PC-3 (cell line): ENCODE measurements around the gene ID2. TPM values are rescaled to one million over a fixed set of nuclear protein-coding genes. Genes with fewer than 3 reads are reported as not detected.

Experiments used
- ATAC-seq: fragments of 200-7000 bp; cut with Tn5 transposase; 2 replicates; pipeline ENCODE4 v1.9.1; 2020; ENCODE audit warnings: mild to moderate bottlenecking, moderate library complexity
- BruUV-seq: library from RNA; stranded (reverse); fragments of 400-500 nt; replicated peaks from 2 replicates; lab custom pipeline; 2021; lab: Mats Ljungman, UMichigan
- CTCF ChIA-PET: fragments of 300-600 bp; sonication (Branson Sonifier 250); formaldehyde crosslinking; loops from one replicate; lab custom pipeline; 2022; ENCODE audit warnings: antibody characterized with exemption; lab: Charles Lee
- POLR2A ChIA-PET: fragments of 300-600 bp; sonication (Branson Sonifier 250); formaldehyde crosslinking; loops from one replicate; lab custom pipeline; 2022; ENCODE audit warnings: antibody characterized with exemption; ENCODE audit not compliant: unreplicated experiment; lab: Charles Lee
- DNase-seq: peaks from one replicate; pipeline ENCODE4 v3.0.0-alpha.2; 2015
- H2AFZ ChIP-seq: fragments of 300-600 bp; sonication (generic); 2 replicates; pipeline ENCODE4 v1.6.0; 2016; ENCODE audit warnings: antibody characterized with exemption, low read length
- H3F3A ChIP-seq: fragments of 300-600 bp; sonication (generic); one replicate; pipeline ENCODE4 v1.6.0; 2017; ENCODE audit warnings: antibody characterized with exemption, low read length, control low read depth, mild to moderate bottlenecking; ENCODE audit not compliant: unreplicated experiment
- H3K27ac ChIP-seq: fragments of 300-600 bp; sonication (generic); 2 replicates; pipeline ENCODE4 v1.5.1; 2016; ENCODE audit warnings: mild to moderate bottlenecking, low read length
- H3K27me3 ChIP-seq: fragments of 300-600 bp; sonication (generic); 2 replicates; pipeline ENCODE4 v1.6.1; 2016; ENCODE audit warnings: low read length, mixed read lengths
- H3K36me3 ChIP-seq: fragments of 300-600 bp; sonication (generic); 2 replicates; pipeline ENCODE4 v1.6.1; 2016; ENCODE audit warnings: low read depth, mixed run types, low read length, mixed read lengths
- H3K4me1 ChIP-seq: fragments of 300-600 bp; sonication (generic); 2 replicates; pipeline ENCODE4 v1.5.1; 2016; ENCODE audit warnings: low read length; ENCODE audit not compliant: insufficient read depth
- H3K4me2 ChIP-seq: fragments of 300-600 bp; sonication (generic); 2 replicates; pipeline ENCODE4 v1.6.0; 2016; ENCODE audit warnings: low read length
- H3K4me3 ChIP-seq: fragments of 300-600 bp; sonication (generic); 2 replicates; pipeline ENCODE4 v1.5.1; 2016; ENCODE audit warnings: mild to moderate bottlenecking, low read length, mixed read lengths
- H3K79me2 ChIP-seq: fragments of 300-600 bp; sonication (generic); 2 replicates; pipeline ENCODE4 v1.6.1; 2017; ENCODE audit warnings: low read length, mixed read lengths
- H3K9ac ChIP-seq: fragments of 300-600 bp; sonication (generic); 2 replicates; pipeline ENCODE4 v1.6.0; 2016; ENCODE audit warnings: mild to moderate bottlenecking, low read length
- H3K9me2 ChIP-seq: fragments of 300-600 bp; sonication (generic); replicated peaks from 2 replicates; pipeline ENCODE4 v1.6.1; 2016; ENCODE audit warnings: mixed run types, low read length, mixed read lengths
- H3K9me3 ChIP-seq: fragments of 300-600 bp; sonication (generic); 2 replicates; pipeline ENCODE4 v1.6.1; 2016; ENCODE audit warnings: low read length, mixed read lengths
- H4K20me1 ChIP-seq: fragments of 300-600 bp; sonication (generic); 2 replicates; pipeline ENCODE4 v1.6.1; 2016; ENCODE audit warnings: low read length, mixed read lengths
- EZH2 ChIP-seq: fragments of 300-600 bp; sonication (generic); IDR thresholded peaks from one replicate; pipeline ENCODE4 v1.6.1; 2017; ENCODE audit warnings: antibody characterized with exemption, mild to moderate bottlenecking, low read length; ENCODE audit not compliant: unreplicated experiment
- EZH2phosphoT487 ChIP-seq: fragments of 300-600 bp; sonication (generic); IDR thresholded peaks from 2 replicates; pipeline ENCODE4 v1.6.1; 2018; ENCODE audit warnings: mild to moderate bottlenecking, antibody characterized with exemption, low read length, borderline replicate concordance
- intact Hi-C: fragments of 100-400 bp; cut with micrococcal nuclease; formaldehyde crosslinking; loops from 2 replicates; pipeline ENCODE4 v1.9.0; 2023
- total RNA-seq: library from RNA; depleted of rRNA; stranded (reverse); fragments of >200 nt; gene quantifications from 2 replicates; pipeline ENCODE4 v1.2.3, GENCODE V29; 2014
- TF ChIP-seq, protein P1 (sequence below): fragments of 300-600 bp; sonication (generic); conservative IDR thresholded peaks from 2 replicates; pipeline ENCODE4 v1.5.1; 2017; ENCODE audit warnings: antibody characterized with exemption, low read depth, mild to moderate bottlenecking, low read length

Gene ID2
- total RNA-seq, 1 experiment from 2014 or later, result 92.1 TPM

DNA sequence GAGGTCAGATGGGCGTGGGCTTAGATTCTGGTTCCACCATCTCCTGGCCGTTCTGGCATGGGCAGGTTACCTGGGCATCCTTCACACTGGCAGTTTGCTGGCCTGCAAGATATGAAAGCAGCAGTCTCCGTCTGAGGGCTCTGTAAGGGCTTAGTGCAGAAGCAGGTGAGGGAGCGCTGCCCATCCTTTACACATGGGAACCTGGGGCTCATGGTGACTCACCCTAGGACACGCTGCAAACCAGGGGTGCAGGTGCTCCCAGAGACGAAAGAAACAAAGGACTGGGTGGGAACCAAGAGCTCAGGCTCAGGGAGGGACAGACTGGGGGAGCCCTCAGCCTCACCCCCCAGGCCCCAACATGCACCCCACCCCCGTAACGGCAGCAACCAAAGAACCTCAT lies 10.7 kb upstream of the ID2 start:
- no peak overlapping the region for H3K27ac ChIP-seq
- TF ChIP-seq EZH2, result no peak
- TF ChIP-seq, protein P1, sequence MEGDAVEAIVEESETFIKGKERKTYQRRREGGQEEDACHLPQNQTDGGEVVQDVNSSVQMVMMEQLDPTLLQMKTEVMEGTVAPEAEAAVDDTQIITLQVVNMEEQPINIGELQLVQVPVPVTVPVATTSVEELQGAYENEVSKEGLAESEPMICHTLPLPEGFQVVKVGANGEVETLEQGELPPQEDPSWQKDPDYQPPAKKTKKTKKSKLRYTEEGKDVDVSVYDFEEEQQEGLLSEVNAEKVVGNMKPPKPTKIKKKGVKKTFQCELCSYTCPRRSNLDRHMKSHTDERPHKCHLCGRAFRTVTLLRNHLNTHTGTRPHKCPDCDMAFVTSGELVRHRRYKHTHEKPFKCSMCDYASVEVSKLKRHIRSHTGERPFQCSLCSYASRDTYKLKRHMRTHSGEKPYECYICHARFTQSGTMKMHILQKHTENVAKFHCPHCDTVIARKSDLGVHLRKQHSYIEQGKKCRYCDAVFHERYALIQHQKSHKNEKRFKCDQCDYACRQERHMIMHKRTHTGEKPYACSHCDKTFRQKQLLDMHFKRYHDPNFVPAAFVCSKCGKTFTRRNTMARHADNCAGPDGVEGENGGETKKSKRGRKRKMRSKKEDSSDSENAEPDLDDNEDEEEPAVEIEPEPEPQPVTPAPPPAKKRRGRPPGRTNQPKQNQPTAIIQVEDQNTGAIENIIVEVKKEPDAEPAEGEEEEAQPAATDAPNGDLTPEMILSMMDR, result no peak
- H3K9me3 ChIP-seq, result peaks cover 5% of the 10 kb centered on the region; the same call in 1 of the 2 replicates
- H3K4me2 ChIP-seq, result no peak overlapping the region
- H3K9ac ChIP-seq, result no peak overlapping the region
- DNase-seq (no peak), ATAC-seq (no peak)
- ChIA-PET POLR2A (no interaction called here), CTCF (no interaction called here)
- peaks cover 3% of the 10 kb centered on the region; the same call in 1 of the 2 replicates for H3K4me1 ChIP-seq
- BruUV-seq, result no TSS peak
- H2AFZ ChIP-seq, result no peak overlapping the region
- no peak overlapping the region for H3K4me3 ChIP-seq
- no peaks in the 10 kb centered on the region for H3K36me3 ChIP-seq
- no peaks in the 10 kb centered on the region for H4K20me1 ChIP-seq
- H3K9me2 ChIP-seq, result no peaks in the 10 kb centered on the region
- intact Hi-C loops, result no loop called here
- H3K79me2 ChIP-seq, result no peaks in the 10 kb centered on the region
- no peaks in the 10 kb centered on the region for H3F3A ChIP-seq
- H3K27me3 ChIP-seq, result no peaks in the 10 kb centered on the region

DNA sequence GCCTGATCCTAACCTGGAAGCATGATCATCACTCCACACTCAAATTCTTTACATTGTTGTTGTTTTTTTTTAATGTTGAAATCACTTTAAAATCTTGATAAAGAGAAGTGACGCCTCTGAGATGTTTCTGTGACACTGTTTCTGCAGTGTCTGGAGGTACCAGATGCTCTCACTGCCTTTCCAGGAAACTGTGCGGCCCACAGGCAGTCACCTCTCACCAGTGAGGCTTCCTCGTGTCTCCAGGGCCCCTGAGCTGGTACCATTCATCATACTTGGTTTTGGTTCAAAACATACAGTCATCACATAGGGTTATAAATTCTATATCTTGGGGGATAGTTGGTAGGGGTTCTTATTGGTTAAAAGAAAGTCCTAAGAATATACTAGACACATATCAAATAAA lies 10.1 kb upstream of the ID2 start:
- no peak overlapping the region for H3K27ac ChIP-seq
- peaks cover 5% of the 10 kb centered on the region; the same call in 1 of the 2 replicates for H3K9me3 ChIP-seq
- H3K9me2 ChIP-seq, result no peaks in the 10 kb centered on the region
- no peaks in the 10 kb centered on the region for H4K20me1 ChIP-seq
- TF ChIP-seq EZH2 (no peak), EZH2phosphoT487 (no peak)
- TF ChIP-seq, protein P1, result no peak
- no TSS peak for BruUV-seq
- no peak overlapping the region for H3K4me2 ChIP-seq
- H2AFZ ChIP-seq, result no peak overlapping the region
- H3K4me1 ChIP-seq, result peaks cover 10% of the 10 kb centered on the region; the same call in 1 of the 2 replicates
- POLR2A ChIA-PET, result no interaction called here
- no peaks in the 10 kb centered on the region for H3K79me2 ChIP-seq
- CTCF ChIA-PET, result no interaction called here
- no peaks in the 10 kb centered on the region for H3K36me3 ChIP-seq
- H3K9ac ChIP-seq, result no peak overlapping the region
- no peak for DNase-seq
- intact Hi-C loops, result no loop called here
- H3F3A ChIP-seq, result no peaks in the 10 kb centered on the region
- H3K27me3 ChIP-seq, result no peaks in the 10 kb centered on the region
- no peak overlapping the region for H3K4me3 ChIP-seq
- ATAC-seq, result no peak

DNA sequence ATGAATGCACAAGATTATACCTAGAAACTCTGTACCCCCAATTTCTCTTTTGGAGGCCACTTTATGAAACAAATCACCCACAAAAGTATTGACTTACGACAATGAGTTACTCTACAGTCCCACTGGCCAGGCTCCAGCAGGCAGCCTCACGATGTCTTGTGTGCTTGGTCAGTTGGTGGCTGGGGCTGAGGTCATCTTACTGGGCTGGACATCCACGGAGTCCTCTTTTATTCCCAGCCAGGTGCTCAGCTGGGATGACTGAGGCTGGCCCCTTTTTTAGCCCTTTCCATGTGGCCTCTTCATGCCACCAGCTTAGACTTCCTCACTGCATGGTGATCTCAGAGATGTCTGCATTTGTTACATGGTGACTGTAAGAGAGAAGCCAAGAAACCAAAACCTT lies 8.9 kb upstream of the ID2 start:
- POLR2A ChIA-PET, result no interaction called here
- TF ChIP-seq, protein P1, result no peak
- TF ChIP-seq EZH2 (no peak), EZH2phosphoT487 (no peak)
- no peaks in the 10 kb centered on the region for H3K79me2 ChIP-seq
- CTCF ChIA-PET, result no interaction called here
- peaks cover 21% of the 10 kb centered on the region for H3K4me1 ChIP-seq
- no peak overlapping the region for H3K9ac ChIP-seq
- H2AFZ ChIP-seq, result no peak overlapping the region
- no TSS peak for BruUV-seq
- peaks cover 5% of the 10 kb centered on the region; the same call in 1 of the 2 replicates for H3K9me3 ChIP-seq
- no peaks in the 10 kb centered on the region for H3F3A ChIP-seq
- no peaks in the 10 kb centered on the region for H3K9me2 ChIP-seq
- H3K27ac ChIP-seq, result no peak overlapping the region
- no peak for DNase-seq
- no peaks in the 10 kb centered on the region for H4K20me1 ChIP-seq
- no peak overlapping the region for H3K4me2 ChIP-seq
- H3K27me3 ChIP-seq, result no peaks in the 10 kb centered on the region
- H3K4me3 ChIP-seq, result no peak overlapping the region
- no peaks in the 10 kb centered on the region for H3K36me3 ChIP-seq
- no peak for ATAC-seq
- intact Hi-C loops, result no loop called here
